Neural cell (in vitro differentiated cells): ENCODE measurements around the gene ABCF3. TPM values are rescaled to one million over a fixed set of nuclear protein-coding genes. Genes with fewer than 3 reads are reported as not detected.

Experiments used
- H2AFZ ChIP-seq: fragments of 200-600, 300-800 bp; sonication (generic), shearing (Covaris generic); 2 replicates; pipeline ENCODE4 v1.6.0; 2014; ENCODE audit warnings: low read depth, mild to moderate bottlenecking, antibody characterized with exemption, low read length, moderate library complexity
- H3F3A ChIP-seq: fragments of 200-600 bp; shearing (Covaris generic); 2 replicates; pipeline ENCODE4 v1.6.1; 2016; ENCODE audit warnings: mild to moderate bottlenecking, moderate library complexity, mixed read lengths, antibody characterized with exemption, low read length; ENCODE audit not compliant: insufficient read depth, poor library complexity, severe bottlenecking
- H3K27ac ChIP-seq: fragments of 200-600, 300-800 bp; sonication (generic), shearing (Covaris generic); 2 replicates; pipeline ENCODE4 v1.5.1; 2014; ENCODE audit warnings: mild to moderate bottlenecking, low read length, moderate library complexity
- H3K27me3 ChIP-seq: fragments of 300-800, 200-600 bp; sonication (generic), shearing (Covaris generic); 2 replicates; pipeline ENCODE4 v1.6.0; 2014; ENCODE audit warnings: mild to moderate bottlenecking, low read depth, low read length, moderate library complexity; ENCODE audit not compliant: insufficient read depth
- H3K36me3 ChIP-seq: fragments of 300-800, 200-600 bp; sonication (generic), shearing (Covaris generic); 2 replicates; pipeline ENCODE4 v1.5.1; 2014; ENCODE audit warnings: mild to moderate bottlenecking, antibody characterized with exemption, low read length, moderate library complexity; ENCODE audit not compliant: insufficient read depth
- H3K4me2 ChIP-seq: fragments of 300-800, 200-600 bp; sonication (generic), shearing (Covaris generic); 2 replicates; pipeline ENCODE4 v1.6.0; 2014; ENCODE audit warnings: mild to moderate bottlenecking, low read length
- H3K4me3 ChIP-seq: fragments of 300-800, 200-600 bp; sonication (generic), shearing (Covaris generic); 2 replicates; pipeline ENCODE4 v1.5.1; 2014; ENCODE audit warnings: mild to moderate bottlenecking, low read length, moderate library complexity
- H3K79me2 ChIP-seq: fragments of 200-600 bp; shearing (Covaris generic); replicated peaks from 2 replicates; pipeline ENCODE4 v1.6.0; 2014; ENCODE audit warnings: mild to moderate bottlenecking, low read length, moderate library complexity; ENCODE audit not compliant: insufficient read depth
- H3K9ac ChIP-seq: fragments of 300-800, 200-600 bp; sonication (generic), shearing (Covaris generic); 2 replicates; pipeline ENCODE4 v1.6.1; 2016; ENCODE audit warnings: mild to moderate bottlenecking, low read length, mixed read lengths
- H3K9me2 ChIP-seq: fragments of 200-600 bp; shearing (Covaris generic); 2 replicates; pipeline ENCODE4 v1.6.1; 2016; ENCODE audit warnings: mild to moderate bottlenecking, low read length, mixed read lengths; ENCODE audit not compliant: insufficient read depth
- H3K9me3 ChIP-seq: fragments of 200-600, 300-800 bp; sonication (generic), shearing (Covaris generic); 2 replicates; pipeline ENCODE4 v1.6.1; 2016; ENCODE audit warnings: mild to moderate bottlenecking, mixed run types, low read length, moderate library complexity, mixed read lengths
- H4K20me1 ChIP-seq: fragments of 200-600 bp; shearing (Covaris generic); 2 replicates; pipeline ENCODE4 v1.6.1; 2016; ENCODE audit warnings: mild to moderate bottlenecking, mixed run types; ENCODE audit not compliant: insufficient read depth
- CTCF ChIP-seq: fragments of 450-650 bp; IDR thresholded peaks from 2 replicates; pipeline ENCODE4 v1.5.1; 2014; ENCODE audit warnings: antibody characterized with exemption, mild to moderate bottlenecking, moderate library complexity; ENCODE audit not compliant: poor library complexity, severe bottlenecking
- EP300 ChIP-seq: fragments of 450-650 bp; conservative IDR thresholded peaks from 2 replicates; pipeline ENCODE4 v1.6.1; 2014; ENCODE audit warnings: antibody characterized with exemption, mild to moderate bottlenecking, moderate library complexity; ENCODE audit not compliant: poor library complexity, severe bottlenecking
- EZH2 ChIP-seq: fragments of 200-600, 300-800 bp; shearing (Covaris generic), sonication (generic); IDR thresholded peaks from 2 replicates; pipeline ENCODE4 v1.6.1; 2014; ENCODE audit warnings: antibody characterized with exemption, low read length, borderline replicate concordance, mild to moderate bottlenecking; ENCODE audit not compliant: insufficient read depth, poor library complexity, severe bottlenecking
- MXI1 ChIP-seq: fragments of 450-650 bp; conservative IDR thresholded peaks from 2 replicates; pipeline ENCODE4 v1.6.1; 2014; ENCODE audit warnings: antibody characterized with exemption, mild to moderate bottlenecking; ENCODE audit not compliant: poor library complexity, severe bottlenecking
- POLR2AphosphoS5 ChIP-seq: IDR thresholded peaks from 2 replicates; pipeline ENCODE4 v1.6.1; 2012
- RAD21 ChIP-seq: fragments of 450-650 bp; conservative IDR thresholded peaks from 2 replicates; pipeline ENCODE4 v1.6.1; 2014; ENCODE audit warnings: antibody characterized with exemption, mild to moderate bottlenecking, moderate library complexity
- REST ChIP-seq: IDR thresholded peaks from 2 replicates; pipeline ENCODE4 v1.6.1; 2012; ENCODE audit warnings: borderline replicate concordance
- SMC3 ChIP-seq: fragments of 450-650 bp; conservative IDR thresholded peaks from 2 replicates; pipeline ENCODE4 v1.6.1; 2014; ENCODE audit warnings: antibody characterized with exemption, mild to moderate bottlenecking, moderate library complexity; ENCODE audit not compliant: poor library complexity
- TAF1 ChIP-seq: IDR thresholded peaks from 2 replicates; pipeline ENCODE4 v1.6.1; 2012; ENCODE audit warnings: low read depth
- polyA plus RNA-seq: library from polyadenylated mRNA; depleted of rRNA; stranded (reverse); fragments of >200 nt; gene quantifications from 2 replicates; pipeline ENCODE4 v1.2.3, GENCODE V29; 2014

Gene ABCF3
- polyA plus RNA-seq, 1 donor from 2014 or later: 40.3 TPM

- Histone ChIP-seq H3K36me3 (no peaks in the 10 kb centered on the region), H2AFZ (no peak overlapping the region), H3K4me2 (no peak overlapping the region), H3K9me2 (no peaks in the 10 kb centered on the region), H3K27ac (no peak overlapping the region), H3K27me3 (peaks cover 19% of the 10 kb centered on the region), H3K9me3 (no peaks in the 10 kb centered on the region), H3K9ac (no peak overlapping the region), H4K20me1 (no peaks in the 10 kb centered on the region), H3F3A (no peaks in the 10 kb centered on the region), H3K79me2 (no peaks in the 10 kb centered on the region), H3K4me3 (no peak overlapping the region)
- TF ChIP-seq TAF1 (no peak), POLR2AphosphoS5 (no peak), EZH2 (no peak)
These were observed 51.2 kb downstream of the ABCF3 start for GRCh38 chr3:184237211-184237610.

DNA sequence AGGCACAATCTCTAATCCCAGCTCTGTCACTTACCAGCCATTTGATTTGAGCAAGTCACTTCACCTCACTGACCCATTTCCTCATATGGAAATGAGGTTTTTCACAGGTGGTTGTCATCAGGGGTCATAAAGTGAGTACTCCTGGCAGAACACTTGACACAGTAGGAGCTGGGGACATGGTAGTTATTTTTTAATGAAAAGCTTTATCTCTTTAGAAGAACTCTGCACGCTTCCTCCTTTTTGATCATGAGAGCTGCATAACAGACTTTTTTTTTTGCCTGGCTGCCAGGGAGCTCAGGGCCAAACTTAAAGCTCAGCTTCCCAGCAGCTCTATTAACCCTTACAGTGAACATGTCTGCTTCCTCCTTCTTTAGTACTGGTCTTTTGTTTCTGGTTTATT, 51.8 kb downstream of the ABCF3 start:
- H3F3A ChIP-seq: no peaks in the 10 kb centered on the region
- no peak overlapping the region for H3K4me3 ChIP-seq
- no peak overlapping the region for H3K27ac ChIP-seq
- no peaks in the 10 kb centered on the region for H4K20me1 ChIP-seq
- no peaks in the 10 kb centered on the region for H3K9me3 ChIP-seq
- H3K27me3 ChIP-seq: peaks cover 13% of the 10 kb centered on the region
- TF ChIP-seq POLR2AphosphoS5 (no peak), EZH2 (no peak), REST (no peak), RAD21 (no peak), MXI1 (no peak), TAF1 (no peak), CTCF (no peak), EP300 (no peak), SMC3 (no peak)
- H2AFZ ChIP-seq: no peak overlapping the region
- H3K4me2 ChIP-seq: no peak overlapping the region
- H3K9me2 ChIP-seq: no peaks in the 10 kb centered on the region
- no peaks in the 10 kb centered on the region for H3K79me2 ChIP-seq
- H3K36me3 ChIP-seq: no peaks in the 10 kb centered on the region
- no peak overlapping the region for H3K9ac ChIP-seq

DNA sequence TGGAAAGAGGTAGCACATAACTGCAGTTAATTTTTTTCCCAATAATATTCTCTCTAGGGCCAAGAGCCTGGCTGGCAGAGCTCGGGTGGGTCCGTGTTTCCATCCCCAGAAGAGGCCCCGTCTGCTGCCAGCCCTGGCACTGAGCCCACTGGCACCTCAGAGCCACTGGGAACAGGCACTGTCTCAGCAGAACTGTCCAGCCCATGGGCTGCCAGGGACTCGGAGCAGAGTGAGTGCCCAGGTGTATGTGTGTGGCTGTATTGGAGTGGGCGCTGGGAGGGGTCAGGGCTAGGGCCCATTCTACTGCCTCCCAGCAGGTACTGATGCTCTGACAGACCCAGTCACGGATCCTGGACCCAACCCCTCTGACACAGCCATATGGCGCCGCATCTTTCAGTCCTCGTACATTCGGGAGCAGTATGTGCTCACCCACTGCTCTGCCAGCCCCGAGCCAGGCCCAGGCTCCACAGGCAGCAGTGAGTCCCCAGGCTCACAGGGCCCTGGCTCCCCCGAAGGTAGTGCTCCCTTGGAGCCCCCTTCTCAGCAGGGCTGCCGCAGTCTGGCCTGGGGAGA, 52.3 kb downstream of the ABCF3 start:
- H3K4me3 ChIP-seq: no peak overlapping the region
- TF ChIP-seq EZH2: no peak
- TF ChIP-seq MXI1: no peak
- no peak for TF ChIP-seq CTCF
- TF ChIP-seq RAD21: no peak
- no peak overlapping the region for H3K4me2 ChIP-seq
- no peak overlapping the region for H3K9ac ChIP-seq
- H3K36me3 ChIP-seq: no peaks in the 10 kb centered on the region
- peaks cover 8% of the 10 kb centered on the region for H3K27me3 ChIP-seq
- H2AFZ ChIP-seq: no peak overlapping the region
- no peaks in the 10 kb centered on the region for H3K79me2 ChIP-seq
- no peaks in the 10 kb centered on the region for H3K9me2 ChIP-seq
- no peaks in the 10 kb centered on the region for H3K9me3 ChIP-seq
- H3F3A ChIP-seq: no peaks in the 10 kb centered on the region
- no peaks in the 10 kb centered on the region for H4K20me1 ChIP-seq
- no peak overlapping the region for H3K27ac ChIP-seq
